Muscle of arm (tissue), 12 donors: ENCODE measurements around the gene PRICKLE2. TPM values are rescaled to one million over a fixed set of nuclear protein-coding genes. Genes with fewer than 3 reads are reported as not detected.

Source experiments
- DNase-seq: peaks from one replicate; pipeline ENCODE4 v3.0.0-alpha.2; 2013
- polyA plus RNA-seq, 12 donors: library from polyadenylated mRNA; unstranded; fragments of 120-200 nt; gene quantifications; one replicate each; pipeline ENCODE4 v1.2.1, GENCODE V29; 2013; ENCODE audit not compliant: insufficient read length in 12 of 12

PRICKLE2 gene
- polyA plus RNA-seq, 12 donors = 6.7 to 14.4 (median 10.0) TPM; not detected in 1

- DNase-seq = no peak
Observed at GRCh38 chr3:64161481-64161952, 63.7 kb downstream of the PRICKLE2 start.

GRCh38 chr3:64160000-64160695 is 65.1 kb downstream of the PRICKLE2 start:
- no peak for DNase-seq

GRCh38 chr3:64158334-64158733 is 66.9 kb downstream of the PRICKLE2 start:
- DNase-seq = no peak

- DNase-seq = no peak
Observed at GRCh38 chr3:64157150-64158035, 67.9 kb downstream of the PRICKLE2 start.

GRCh38 chr3:64155328-64155727 is 69.9 kb downstream of the PRICKLE2 start:
- no peak for DNase-seq

- no peak for DNase-seq
Observed at GRCh38 chr3:64152676-64153466, 72.4 kb downstream of the PRICKLE2 start.

- DNase-seq = no peak
Observed at GRCh38 chr3:64152086-64152485, 73.2 kb downstream of the PRICKLE2 start.

GRCh38 chr3:64151342-64151871 is 73.9 kb downstream of the PRICKLE2 start:
- DNase-seq = no peak

GRCh38 chr3:64150623-64151207 is 74.6 kb downstream of the PRICKLE2 start:
- DNase-seq = peak; percentile 90

GRCh38 chr3:64149886-64150285 is 75.4 kb downstream of the PRICKLE2 start:
- DNase-seq = no peak

GRCh38 chr3:64148955-64149653 is 76.2 kb downstream of the PRICKLE2 start:
- DNase-seq = no peak

- DNase-seq = no peak
Observed at GRCh38 chr3:64147211-64147610, 78.1 kb downstream of the PRICKLE2 start.

GRCh38 chr3:64145438-64145837 is 79.8 kb downstream of the PRICKLE2 start:
- no peak for DNase-seq

GRCh38 chr3:64144241-64144900 is 80.9 kb downstream of the PRICKLE2 start:
- DNase-seq = no peak

GRCh38 chr3:64143409-64144130 is 81.7 kb downstream of the PRICKLE2 start:
- no peak for DNase-seq

- no peak for DNase-seq
Observed at GRCh38 chr3:64141476-64141875, 83.8 kb downstream of the PRICKLE2 start.

GRCh38 chr3:64140651-64141050 is 84.6 kb downstream of the PRICKLE2 start:
- DNase-seq = no peak

GRCh38 chr3:64138656-64139375 is 86.5 kb downstream of the PRICKLE2 start:
- no peak for DNase-seq

GRCh38 chr3:64138046-64138445 is 87.2 kb downstream of the PRICKLE2 start:
- no peak for DNase-seq
